Spinal cord (tissue), 10 donors: ENCODE data around the gene TBC1D22A. TPM values are rescaled to one million over a fixed set of nuclear protein-coding genes. Genes with fewer than 3 reads are reported as not detected.

ENCODE experiments used
- DNase-seq, 6 donors: peaks; one replicate each; pipeline versions ENCODE4 v3.0.0 to v3.0.0-alpha.2; 2013 to 2015; ENCODE audit warnings: low spot score in 6 of 6, low read depth in 4 of 6
- H3K27ac ChIP-seq: one replicate; pipeline ENCODE4 v1.5.1; 2013; ENCODE audit warnings: low read depth, low read length, control low read depth
- H3K27me3 ChIP-seq: one replicate; pipeline ENCODE4 v1.6.1; 2013; ENCODE audit warnings: low read length; ENCODE audit not compliant: control insufficient read depth, insufficient read depth
- H3K36me3 ChIP-seq: one replicate; pipeline ENCODE4 v1.6.1; 2013; ENCODE audit warnings: low read length; ENCODE audit not compliant: control insufficient read depth, insufficient read depth
- H3K4me1 ChIP-seq: one replicate; pipeline ENCODE4 v1.6.1; 2013; ENCODE audit warnings: low read length; ENCODE audit not compliant: control insufficient read depth, insufficient read depth
- H3K4me3 ChIP-seq: one replicate; pipeline ENCODE4 v1.5.1; 2013; ENCODE audit warnings: low read depth, low read length, control low read depth
- H3K9me3 ChIP-seq: one replicate; pipeline ENCODE4 v1.6.1; 2013; ENCODE audit warnings: low read length; ENCODE audit not compliant: control insufficient read depth, insufficient read depth
- WGBS: methylation state at CpG from one replicate; pipeline ENCODE4 v1.1.5; 2013; ENCODE audit warnings: missing lambda C conversion rate; ENCODE audit not compliant: insufficient coverage; 5-methylcytosine and 5-hydroxymethylcytosine counted together
- polyA plus RNA-seq, 2 donors: library from polyadenylated mRNA; unstranded; fragments of 120-200 nt; gene quantifications; one replicate each; pipeline ENCODE4 v1.2.1, GENCODE V29; 2013; ENCODE audit not compliant: insufficient read length in 2 of 2
- total RNA-seq, 2 donors: library from RNA; depleted of rRNA in 1 of 2; stranded (reverse); fragments of 120-200 nt in 1 of 2; fragments of >200 nt in 1 of 2; gene quantifications; one replicate each; pipeline versions ENCODE4 v1.2.3 to v1.2.4, GENCODE V29; 2013 to 2014
- donor health status: healthy.

TBC1D22A gene
- total and polyA plus RNA-seq, 4 donors = 7.1 to 14.6 (median 10.8) TPM

GRCh38 chr22:47038206-47038835 lies 275.9 kb downstream of the TBC1D22A start:
- H3K9me3 ChIP-seq = no peaks in the 10 kb centered on the region
- no peak overlapping the region for H3K4me3 ChIP-seq
- H3K27me3 ChIP-seq = no peaks in the 10 kb centered on the region
- H3K4me1 ChIP-seq = peaks cover 13% of the 10 kb centered on the region
- peaks cover 26% of the 10 kb centered on the region for H3K36me3 ChIP-seq
- no peak for DNase-seq
- 80% methylated on average over 16 of the region's 18 CpGs for WGBS
- no peak overlapping the region for H3K27ac ChIP-seq

- no peak for DNase-seq
- H3K27me3 ChIP-seq = no peaks in the 10 kb centered on the region
- no CpG with 5 or more reads among the region's 5 CpGs for WGBS
- H3K4me1 ChIP-seq = peaks cover 23% of the 10 kb centered on the region
- no peak overlapping the region for H3K27ac ChIP-seq
- H3K36me3 ChIP-seq = peaks cover 26% of the 10 kb centered on the region
- H3K4me3 ChIP-seq = no peak overlapping the region
- no peaks in the 10 kb centered on the region for H3K9me3 ChIP-seq
Observed at GRCh38 chr22:47039356-47039755, 276.9 kb downstream of the TBC1D22A start.

GRCh38 chr22:47040486-47041270 lies 278.2 kb downstream of the TBC1D22A start:
- DNase-seq = peak in 1 of 6 donors; percentile 30
- Histone ChIP-seq H3K27ac (no peak overlapping the region), H3K36me3 (peaks cover 21% of the 10 kb centered on the region), H3K4me1 (peaks cover 21% of the 10 kb centered on the region), H3K4me3 (no peak overlapping the region), H3K9me3 (no peaks in the 10 kb centered on the region), H3K27me3 (no peaks in the 10 kb centered on the region)
- WGBS = 97% methylated on average over 18 of the region's 25 CpGs

GRCh38 chr22:47041271-47042115 lies 279.0 kb downstream of the TBC1D22A start:
- WGBS = 95% methylated on average over 21 of the region's 27 CpGs
- no peak for DNase-seq
- Histone ChIP-seq H3K36me3 (peaks cover 19% of the 10 kb centered on the region), H3K27me3 (no peaks in the 10 kb centered on the region), H3K9me3 (no peaks in the 10 kb centered on the region), H3K4me3 (no peak overlapping the region), H3K4me1 (peaks cover 21% of the 10 kb centered on the region), H3K27ac (no peak overlapping the region)

- 88% methylated on average over 8 of the region's 11 CpGs for WGBS
- Histone ChIP-seq H3K4me3 (no peak overlapping the region), H3K4me1 (peaks cover 21% of the 10 kb centered on the region), H3K27me3 (no peaks in the 10 kb centered on the region), H3K27ac (no peak overlapping the region), H3K9me3 (no peaks in the 10 kb centered on the region), H3K36me3 (peaks cover 11% of the 10 kb centered on the region)
- no peak for DNase-seq
Observed at GRCh38 chr22:47042116-47042825, 279.8 kb downstream of the TBC1D22A start.

- Histone ChIP-seq H3K27me3 (no peaks in the 10 kb centered on the region), H3K27ac (no peak overlapping the region), H3K4me1 (peaks cover 20% of the 10 kb centered on the region), H3K9me3 (no peaks in the 10 kb centered on the region), H3K36me3 (peaks cover 10% of the 10 kb centered on the region), H3K4me3 (no peak overlapping the region)
- WGBS = 94% methylated on average over 18 of the region's 18 CpGs
- DNase-seq = no peak
Observed at GRCh38 chr22:47042861-47043496, 280.5 kb downstream of the TBC1D22A start.

- DNase-seq = peak in 1 of 6 donors; percentile 59
- WGBS = 50% methylated on average over 17 of the region's 19 CpGs
- Histone ChIP-seq H3K27me3 (no peaks in the 10 kb centered on the region), H3K4me3 (no peak overlapping the region), H3K9me3 (no peaks in the 10 kb centered on the region), H3K4me1 (peaks cover 16% of the 10 kb centered on the region), H3K36me3 (peaks cover 8% of the 10 kb centered on the region), H3K27ac (no peak overlapping the region)
Observed at GRCh38 chr22:47043835-47044721, 281.6 kb downstream of the TBC1D22A start.

- DNase-seq = no peak
- H3K4me3 ChIP-seq = no peak overlapping the region
- peaks cover 8% of the 10 kb centered on the region for H3K36me3 ChIP-seq
- H3K27ac ChIP-seq = no peak overlapping the region
- H3K9me3 ChIP-seq = no peaks in the 10 kb centered on the region
- H3K27me3 ChIP-seq = no peaks in the 10 kb centered on the region
- peaks cover 16% of the 10 kb centered on the region for H3K4me1 ChIP-seq
- 77% methylated on average over 27 of the region's 29 CpGs for WGBS
Observed at GRCh38 chr22:47044722-47045535, 282.5 kb downstream of the TBC1D22A start.
